Measurements from ENCODE around the gene KCNE3. TPM values are rescaled to one million over a fixed set of nuclear protein-coding genes. Genes with fewer than 3 reads are reported as not detected.

KCNE3 gene
- total and polyA plus RNA-seq, 2 of the 4 experiments (the other 2 are of a cell fraction) = 0.05 to 0.18 TPM

DNA sequence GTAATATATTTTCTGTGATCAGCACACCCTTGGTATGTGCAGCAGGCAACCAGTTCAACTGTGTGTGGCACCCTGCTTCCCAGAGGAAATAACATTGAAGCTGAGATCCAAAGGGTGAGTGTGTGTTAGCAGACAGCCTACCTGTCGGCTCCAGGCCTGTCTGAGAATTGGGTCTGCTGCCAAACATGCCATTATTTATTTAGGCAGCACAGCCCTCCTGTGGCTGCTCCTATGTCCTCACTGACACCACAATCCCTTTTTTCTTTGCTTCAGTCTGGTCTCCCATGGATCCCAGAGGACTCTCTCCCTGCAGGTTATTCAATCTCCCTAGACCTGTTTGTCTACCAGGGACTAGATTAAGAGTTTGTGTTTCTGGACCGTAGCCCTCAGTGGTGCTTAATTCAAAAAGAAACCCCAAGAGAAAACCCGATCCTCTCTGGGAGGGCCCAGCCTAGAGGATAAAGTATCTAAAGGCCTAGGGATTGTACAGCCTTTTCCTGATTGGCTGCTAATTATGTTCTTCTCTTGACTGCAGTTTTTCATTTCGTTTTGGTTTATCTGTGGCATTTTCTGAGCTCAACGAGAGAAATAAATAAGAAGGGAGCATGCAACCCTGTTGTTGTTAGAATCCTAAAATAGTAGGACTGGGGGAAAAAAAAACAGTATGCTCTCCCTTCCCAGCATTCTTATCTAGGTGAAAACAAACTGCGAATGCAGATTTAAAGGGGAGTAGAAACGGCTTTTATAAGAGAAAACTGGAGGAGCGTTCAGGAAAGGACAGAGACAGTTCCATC, 24.1 kb downstream of the KCNE3 start:
- TF ChIP-seq, protein P1, sequence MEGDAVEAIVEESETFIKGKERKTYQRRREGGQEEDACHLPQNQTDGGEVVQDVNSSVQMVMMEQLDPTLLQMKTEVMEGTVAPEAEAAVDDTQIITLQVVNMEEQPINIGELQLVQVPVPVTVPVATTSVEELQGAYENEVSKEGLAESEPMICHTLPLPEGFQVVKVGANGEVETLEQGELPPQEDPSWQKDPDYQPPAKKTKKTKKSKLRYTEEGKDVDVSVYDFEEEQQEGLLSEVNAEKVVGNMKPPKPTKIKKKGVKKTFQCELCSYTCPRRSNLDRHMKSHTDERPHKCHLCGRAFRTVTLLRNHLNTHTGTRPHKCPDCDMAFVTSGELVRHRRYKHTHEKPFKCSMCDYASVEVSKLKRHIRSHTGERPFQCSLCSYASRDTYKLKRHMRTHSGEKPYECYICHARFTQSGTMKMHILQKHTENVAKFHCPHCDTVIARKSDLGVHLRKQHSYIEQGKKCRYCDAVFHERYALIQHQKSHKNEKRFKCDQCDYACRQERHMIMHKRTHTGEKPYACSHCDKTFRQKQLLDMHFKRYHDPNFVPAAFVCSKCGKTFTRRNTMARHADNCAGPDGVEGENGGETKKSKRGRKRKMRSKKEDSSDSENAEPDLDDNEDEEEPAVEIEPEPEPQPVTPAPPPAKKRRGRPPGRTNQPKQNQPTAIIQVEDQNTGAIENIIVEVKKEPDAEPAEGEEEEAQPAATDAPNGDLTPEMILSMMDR (conservative IDR thresholded peaks at IDR 0.05; ENCODE audit: low read depth, low read length) = no peak
- TF ChIP-seq MAFK (IDR thresholded peaks at IDR 0.05; ENCODE audit: low read depth, low read length) (no peak), CEBPB (IDR thresholded peaks at IDR 0.05; ENCODE audit: low read depth, low read length) (no peak), BHLHE40 (IDR thresholded peaks at IDR 0.05; ENCODE audit: low read depth, low read length) (no peak), RAD21 (IDR thresholded peaks at IDR 0.05; ENCODE audit: low read length) (no peak), POLR2A (IDR thresholded peaks at IDR 0.05; ENCODE audit: low read depth, low read length) (no peak), SMC3 (IDR thresholded peaks at IDR 0.05; ENCODE audit: low read depth, low read length) (0 out of 2 replicates have a peak, but pooled peaks have one; percentile 10)
- TF ChIP-seq, protein P2, sequence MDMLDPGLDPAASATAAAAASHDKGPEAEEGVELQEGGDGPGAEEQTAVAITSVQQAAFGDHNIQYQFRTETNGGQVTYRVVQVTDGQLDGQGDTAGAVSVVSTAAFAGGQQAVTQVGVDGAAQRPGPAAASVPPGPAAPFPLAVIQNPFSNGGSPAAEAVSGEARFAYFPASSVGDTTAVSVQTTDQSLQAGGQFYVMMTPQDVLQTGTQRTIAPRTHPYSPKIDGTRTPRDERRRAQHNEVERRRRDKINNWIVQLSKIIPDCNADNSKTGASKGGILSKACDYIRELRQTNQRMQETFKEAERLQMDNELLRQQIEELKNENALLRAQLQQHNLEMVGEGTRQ (IDR thresholded peaks at IDR 0.05; ENCODE audit: low read depth, low read length) = no peak
- WGBS, 2 experiments (ENCODE audit: extremely low coverage in 2 of 2, insufficient read length in 1 of 2) = no CpG with 5 or more reads among the region's 8 CpGs
- H3K9me1 ChIP-seq (ENCODE audit: insufficient read depth, low read length) = no peaks in the 10 kb centered on the region
- H3K4me3 ChIP-seq (ENCODE audit: insufficient read depth, low read depth, low read length) = no peak overlapping the region
- no peak overlapping the region; the same call in 1 of the 2 replicates for H3K18ac ChIP-seq (ENCODE audit: low read depth, low read length)
- in situ Hi-C loops (cut with MboI; ENCODE audit: low sequenced_read_pairs) (loop anchor here (10.0 kb wide), 1 partner anchor 478 kb away; no protein-coding TSS in a partner anchor), intact Hi-C loops (cut with micrococcal nuclease) (loop anchor here (10.0 kb wide), 1 partner anchor 118 kb away; no protein-coding TSS in a partner anchor), dilution Hi-C loops (cut with HindIII; ENCODE audit: low sequenced_read_pairs, unreplicated experiment) (no loop called here)
- H4K91ac ChIP-seq (ENCODE audit: insufficient read depth, low read depth, low read length) = no peak overlapping the region
- H4K20me1 ChIP-seq (ENCODE audit: insufficient read depth, low read length) = no peaks in the 10 kb centered on the region
- DNase-seq (peak; percentile 11), ATAC-seq (ENCODE audit: low read depth) (peak; percentile 76)
- H3K27me3 ChIP-seq (ENCODE audit: control insufficient read depth, insufficient read depth, low read length) = no peaks in the 10 kb centered on the region; the same call in 1 of the 2 replicates
- H3K23ac ChIP-seq (ENCODE audit: low read depth, low read length) = no peak overlapping the region
- H2BK5ac ChIP-seq (ENCODE audit: low read depth, low read length, poor library complexity, severe bottlenecking) = no peak overlapping the region
- no TSS peak for BruUV-seq (replicated peaks)
- no peaks in the 10 kb centered on the region for H3K79me1 ChIP-seq (ENCODE audit: low read depth in 1 of 2, low read length in 2 of 2)
- H3K9me3 ChIP-seq (ENCODE audit: control insufficient read depth, insufficient read depth, low read length) = no peaks in the 10 kb centered on the region
- ChIA-PET POLR2A (ENCODE audit: unreplicated experiment) (no interaction called here), CTCF (interaction anchor here (0.6 to 1.0 kb wide), 2 partner anchors 128 to 190 kb away, joined by 3 to 4 read pairs; no protein-coding TSS in a partner anchor)
- H3K4ac ChIP-seq (ENCODE audit: low read depth, low read length) = no peak overlapping the region
- no peak overlapping the region for H2BK15ac ChIP-seq (ENCODE audit: low read depth, low read length)
- no peak overlapping the region for H2BK120ac ChIP-seq (ENCODE audit: low read depth, low read length)
- H3K27ac ChIP-seq (ENCODE audit: insufficient read depth, low read length) = no peak overlapping the region
- no peak overlapping the region for H4K5ac ChIP-seq (ENCODE audit: low read depth, low read length)
- H2AK5ac ChIP-seq (ENCODE audit: low read depth, low read length) = no peak overlapping the region
- no peaks in the 10 kb centered on the region for H3K36me3 ChIP-seq (ENCODE audit: control insufficient read depth, insufficient read depth, low read length)
- H2AFZ ChIP-seq (replicated peaks; ENCODE audit: low read length, poor library complexity) = no peak overlapping the region
- no peak overlapping the region for H3K9ac ChIP-seq (ENCODE audit: low read depth, low read length)
- no peak overlapping the region for H3K56ac ChIP-seq (ENCODE audit: extremely low read depth, insufficient read depth, low read length)
- H3K4me2 ChIP-seq (ENCODE audit: low read depth, low read length) = peak overlapping the region; percentile 52; the same call in 1 of the 2 replicates
- H4K8ac ChIP-seq (ENCODE audit: low read depth in 2 of 2, low read length in 2 of 2) = no peak overlapping the region
- H2AK9ac ChIP-seq (replicated peaks; ENCODE audit: low read depth, low read length, poor library complexity) = no peak overlapping the region
- H2BK20ac ChIP-seq (ENCODE audit: low read depth, low read length) = no peak overlapping the region
- H3K14ac ChIP-seq (replicated peaks; ENCODE audit: low read depth, low read length) = no peak overlapping the region
- H3K4me1 ChIP-seq (ENCODE audit: control insufficient read depth, insufficient read depth, low read length) = peaks cover 4% of the 10 kb centered on the region
